Cardiac fibroblast (primary cell): ENCODE results near the gene AFTPH.

Source experiments
- DNase-seq, 2 donors: peaks; one replicate each; pipeline versions ENCODE4 v3.0.0 to v3.0.0-alpha.2; 2010; ENCODE audit warnings: low read depth in 2 of 2
- H3K4me3 ChIP-seq, 2 donors: replicated peaks in 1 of 2; 1 replicate in 1 of 2; 2 replicates in 1 of 2; pipeline ENCODE4 v1.5.1; 2011; ENCODE audit warnings: low read depth in 2 of 2, low read length in 2 of 2, mild to moderate bottlenecking in 2 of 2, moderate library complexity in 1 of 2
- CTCF ChIP-seq: IDR thresholded peaks from one replicate; pipeline ENCODE4 v1.5.1; 2011; ENCODE audit warnings: low read depth, mild to moderate bottlenecking, low read length, inconsistent platforms

Gene AFTPH

GRCh38 chr2:64624108-64624610 is 100.0 kb downstream of the AFTPH start:
- no peak for TF ChIP-seq CTCF
- DNase-seq: no peak

GRCh38 chr2:64624862-64625261 is 100.7 kb downstream of the AFTPH start:
- no peak for DNase-seq
- TF ChIP-seq CTCF: no peak
- H3K4me3 ChIP-seq: no peak overlapping the region

More at GRCh38 chr2:64624108-64624610, 100.0 kb downstream of the AFTPH start:
- no peak overlapping the region for H3K4me3 ChIP-seq

GRCh38 chr2:64625299-64626145 is 101.4 kb downstream of the AFTPH start:
- DNase-seq: no peak
- H3K4me3 ChIP-seq: no peak overlapping the region
- TF ChIP-seq CTCF: no peak

- no peak for DNase-seq
- no peak for TF ChIP-seq CTCF
- H3K4me3 ChIP-seq: no peak overlapping the region
Measured at GRCh38 chr2:64626146-64626809, 102.2 kb downstream of the AFTPH start.

GRCh38 chr2:64626963-64627760 is 103.0 kb downstream of the AFTPH start:
- TF ChIP-seq CTCF: no peak
- H3K4me3 ChIP-seq: no peak overlapping the region
- DNase-seq: no peak

GRCh38 chr2:64627860-64628841 is 104.0 kb downstream of the AFTPH start:
- H3K4me3 ChIP-seq: no peak overlapping the region
- DNase-seq: no peak
- no peak for TF ChIP-seq CTCF
